ENCODE results near the gene UBE3D.

Gene UBE3D, protein sequence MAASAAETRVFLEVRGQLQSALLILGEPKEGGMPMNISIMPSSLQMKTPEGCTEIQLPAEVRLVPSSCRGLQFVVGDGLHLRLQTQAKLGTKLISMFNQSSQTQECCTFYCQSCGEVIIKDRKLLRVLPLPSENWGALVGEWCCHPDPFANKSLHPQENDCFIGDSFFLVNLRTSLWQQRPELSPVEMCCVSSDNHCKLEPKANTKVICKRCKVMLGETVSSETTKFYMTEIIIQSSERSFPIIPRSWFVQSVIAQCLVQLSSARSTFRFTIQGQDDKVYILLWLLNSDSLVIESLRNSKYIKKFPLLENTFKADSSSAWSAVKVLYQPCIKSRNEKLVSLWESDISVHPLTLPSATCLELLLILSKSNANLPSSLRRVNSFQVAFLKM

DNA sequence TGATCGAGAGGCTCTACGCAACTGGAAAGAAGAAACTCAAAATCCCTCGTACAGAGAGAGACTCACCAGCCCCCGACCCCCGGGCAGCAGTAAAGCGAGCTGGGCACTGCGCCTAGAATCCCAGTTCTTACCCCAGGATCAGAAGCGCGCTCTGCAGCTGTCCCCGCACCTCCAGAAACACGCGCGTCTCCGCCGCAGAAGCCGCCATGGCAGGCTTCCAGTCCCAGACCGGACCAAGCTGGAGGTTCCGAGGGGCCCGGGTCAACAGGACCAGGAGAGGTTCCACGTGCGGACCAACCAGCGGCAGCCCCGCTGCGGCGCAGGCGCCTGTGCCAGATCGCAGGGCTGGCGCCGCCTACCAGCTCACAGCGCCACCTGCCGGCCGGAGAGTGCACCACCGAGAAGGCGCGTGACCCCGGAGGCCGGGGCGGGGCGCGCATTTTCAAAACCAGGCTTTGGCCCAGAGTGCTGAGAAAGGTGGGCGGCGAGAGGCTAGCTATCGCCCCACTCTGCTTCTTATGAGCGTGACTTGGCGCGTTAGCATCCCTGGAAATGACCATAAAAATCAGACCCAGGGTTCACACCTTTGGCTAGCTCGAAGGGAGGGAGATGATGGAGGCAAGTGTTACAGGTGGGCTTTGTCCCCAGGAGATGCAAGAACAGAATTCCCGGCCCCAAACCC lies at the start of gene UBE3D:
UBE3D (minus strand) TSS at position 331 of the 682 bp plus-strand sequence; CDS start at position 208, 123 bp downstream.
- ChIA-PET POLR2A (interaction anchor here (0.7 to 1.7 kb wide), 13 partner anchors 12 to 922 kb away, joined by 3 to 11 read pairs (median 4); partner anchors contain the start of genes CYB5R4, PGM3, PRSS35 and RWDD2A), CTCF (interaction anchor here (0.5 to 8.8 kb wide), 86 partner anchors 8 to 1316 kb away, joined by 3 to 240 read pairs (median 4); partner anchors contain the start of genes IBTK, PGM3, PRSS35 and RWDD2A)
- peak within 1 kb of the TSS; percentile 54; the same call in 1 of the 2 replicates for H3K27ac ChIP-seq (ENCODE audit: extremely low read depth, low read depth, low read length)
- peaks cover 5% of the 10 kb centered on the region; the same call in 1 of the 2 replicates for H3K4me1 ChIP-seq (ENCODE audit: control insufficient read depth, insufficient read depth, low read length)
- H3K4me3 ChIP-seq (ENCODE audit: low read depth, low read length), result peak within 1 kb of the TSS; percentile 75
- peaks cover 0 to 13% of the 10 kb centered on the region in 2 experiments; a peak in 1 of 3 replicates for H3K36me3 ChIP-seq (ENCODE audit: control insufficient read depth in 2 of 2, insufficient read depth in 1 of 2, low read length in 2 of 2)
- H3K9me3 ChIP-seq (ENCODE audit: control insufficient read depth, insufficient read depth, low read depth, low read length), result no peaks in the 10 kb centered on the region
- TF ChIP-seq KLF8 (tag by site-specific recombination; IDR thresholded peaks at IDR 0.05) (peak; percentile 50; the same call in 1 of the 2 replicates), ZNF660 (tag by site-specific recombination; IDR thresholded peaks at IDR 0.05) (peak; percentile 74), ZNF658 (tag by site-specific recombination; IDR thresholded peaks at IDR 0.05) (no peak), IKZF3 (tag by site-specific recombination; IDR thresholded peaks at IDR 0.05) (no peak), OVOL3 (tag by site-specific recombination; IDR thresholded peaks at IDR 0.05) (no peak), ZNF473 (tag by site-specific recombination; IDR thresholded peaks at IDR 0.05) (no peak), SP2 (tag by site-specific recombination; IDR thresholded peaks at IDR 0.05) (peak; percentile 78), WT1 (tag by site-specific recombination; IDR thresholded peaks at IDR 0.05) (no peak), OSR2 (tag by site-specific recombination; IDR thresholded peaks at IDR 0.05) (no peak), HOXD13 (CRISPR knock-in tag; IDR thresholded peaks at IDR 0.05; ENCODE audit: borderline replicate concordance) (no peak), ZEB2 (tag by site-specific recombination; IDR thresholded peaks at IDR 0.05) (peak; percentile 67), SALL2 (tag by site-specific recombination; IDR thresholded peaks at IDR 0.05; ENCODE audit: borderline replicate concordance) (no peak), ZNF174 (tag by site-specific recombination; IDR thresholded peaks at IDR 0.05) (no peak), SP3 (tag by site-specific recombination; IDR thresholded peaks at IDR 0.05) (peak; percentile 76), KLF1 (tag by site-specific recombination; IDR thresholded peaks at IDR 0.05) (peak; percentile 69), HOXC10 (CRISPR knock-in tag; IDR thresholded peaks at IDR 0.05) (no peak), ZNF626 (tag by site-specific recombination; IDR thresholded peaks at IDR 0.05) (no peak), SCRT2 (tag by site-specific recombination; IDR thresholded peaks at IDR 0.05) (peak; percentile 99), ZNF10 (tag by site-specific recombination; IDR thresholded peaks at IDR 0.05) (no peak; the same call in 1 of the 2 replicates), SP7 (tag by site-specific recombination; IDR thresholded peaks at IDR 0.05) (peak; percentile 75; the same call in 1 of the 2 replicates), ZNF184 (tag by site-specific recombination; IDR thresholded peaks at IDR 0.05) (no peak), ZNF558 (tag by site-specific recombination; IDR thresholded peaks at IDR 0.05) (no peak)
- TF ChIP-seq, protein P1, sequence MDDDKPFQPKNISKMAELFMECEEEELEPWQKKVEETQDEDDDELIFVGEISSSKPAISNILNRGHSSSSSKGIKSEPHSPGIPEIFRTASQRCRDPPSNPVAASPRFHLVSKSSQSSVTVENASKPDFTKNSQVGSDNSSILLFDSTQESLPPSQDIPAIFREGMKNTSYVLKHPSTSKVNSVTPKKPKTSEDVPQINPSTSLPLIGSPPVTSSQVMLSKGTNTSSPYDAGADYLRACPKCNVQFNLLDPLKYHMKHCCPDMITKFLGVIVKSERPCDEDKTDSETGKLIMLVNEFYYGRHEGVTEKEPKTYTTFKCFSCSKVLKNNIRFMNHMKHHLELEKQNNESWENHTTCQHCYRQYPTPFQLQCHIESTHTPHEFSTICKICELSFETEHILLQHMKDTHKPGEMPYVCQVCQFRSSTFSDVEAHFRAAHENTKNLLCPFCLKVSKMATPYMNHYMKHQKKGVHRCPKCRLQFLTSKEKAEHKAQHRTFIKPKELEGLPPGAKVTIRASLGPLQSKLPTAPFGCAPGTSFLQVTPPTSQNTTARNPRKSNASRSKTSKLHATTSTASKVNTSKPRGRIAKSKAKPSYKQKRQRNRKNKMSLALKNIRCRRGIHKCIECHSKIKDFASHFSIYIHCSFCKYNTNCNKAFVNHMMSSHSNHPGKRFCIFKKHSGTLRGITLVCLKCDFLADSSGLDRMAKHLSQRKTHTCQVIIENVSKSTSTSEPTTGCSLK (tag by site-specific recombination; IDR thresholded peaks at IDR 0.05), result no peak
- TF ChIP-seq, protein P2, sequence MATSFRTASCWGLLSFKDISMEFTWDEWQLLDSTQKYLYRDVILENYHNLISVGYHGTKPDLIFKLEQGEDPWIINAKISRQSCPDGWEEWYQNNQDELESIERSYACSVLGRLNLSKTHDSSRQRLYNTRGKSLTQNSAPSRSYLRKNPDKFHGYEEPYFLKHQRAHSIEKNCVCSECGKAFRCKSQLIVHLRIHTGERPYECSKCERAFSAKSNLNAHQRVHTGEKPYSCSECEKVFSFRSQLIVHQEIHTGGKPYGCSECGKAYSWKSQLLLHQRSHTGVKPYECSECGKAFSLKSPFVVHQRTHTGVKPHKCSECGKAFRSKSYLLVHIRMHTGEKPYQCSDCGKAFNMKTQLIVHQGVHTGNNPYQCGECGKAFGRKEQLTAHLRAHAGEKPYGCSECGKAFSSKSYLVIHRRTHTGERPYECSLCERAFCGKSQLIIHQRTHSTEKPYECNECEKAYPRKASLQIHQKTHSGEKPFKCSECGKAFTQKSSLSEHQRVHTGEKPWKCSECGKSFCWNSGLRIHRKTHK (tag by site-specific recombination; IDR thresholded peaks at IDR 0.05), result no peak
- TF ChIP-seq, protein P3, sequence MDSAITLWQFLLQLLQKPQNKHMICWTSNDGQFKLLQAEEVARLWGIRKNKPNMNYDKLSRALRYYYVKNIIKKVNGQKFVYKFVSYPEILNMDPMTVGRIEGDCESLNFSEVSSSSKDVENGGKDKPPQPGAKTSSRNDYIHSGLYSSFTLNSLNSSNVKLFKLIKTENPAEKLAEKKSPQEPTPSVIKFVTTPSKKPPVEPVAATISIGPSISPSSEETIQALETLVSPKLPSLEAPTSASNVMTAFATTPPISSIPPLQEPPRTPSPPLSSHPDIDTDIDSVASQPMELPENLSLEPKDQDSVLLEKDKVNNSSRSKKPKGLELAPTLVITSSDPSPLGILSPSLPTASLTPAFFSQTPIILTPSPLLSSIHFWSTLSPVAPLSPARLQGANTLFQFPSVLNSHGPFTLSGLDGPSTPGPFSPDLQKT (IDR thresholded peaks at IDR 0.05; ENCODE audit: borderline replicate concordance, low read depth, low read length), result no peak
- TF ChIP-seq, protein P4, sequence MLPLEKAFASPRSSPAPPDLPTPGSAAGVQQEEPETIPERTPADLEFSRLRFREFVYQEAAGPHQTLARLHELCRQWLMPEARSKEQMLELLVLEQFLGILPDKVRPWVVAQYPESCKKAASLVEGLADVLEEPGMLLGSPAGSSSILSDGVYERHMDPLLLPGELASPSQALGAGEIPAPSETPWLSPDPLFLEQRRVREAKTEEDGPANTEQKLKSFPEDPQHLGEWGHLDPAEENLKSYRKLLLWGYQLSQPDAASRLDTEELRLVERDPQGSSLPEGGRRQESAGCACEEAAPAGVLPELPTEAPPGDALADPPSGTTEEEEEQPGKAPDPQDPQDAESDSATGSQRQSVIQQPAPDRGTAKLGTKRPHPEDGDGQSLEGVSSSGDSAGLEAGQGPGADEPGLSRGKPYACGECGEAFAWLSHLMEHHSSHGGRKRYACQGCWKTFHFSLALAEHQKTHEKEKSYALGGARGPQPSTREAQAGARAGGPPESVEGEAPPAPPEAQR (tag by site-specific recombination; IDR thresholded peaks at IDR 0.05), result no peak
- TF ChIP-seq, protein P5, sequence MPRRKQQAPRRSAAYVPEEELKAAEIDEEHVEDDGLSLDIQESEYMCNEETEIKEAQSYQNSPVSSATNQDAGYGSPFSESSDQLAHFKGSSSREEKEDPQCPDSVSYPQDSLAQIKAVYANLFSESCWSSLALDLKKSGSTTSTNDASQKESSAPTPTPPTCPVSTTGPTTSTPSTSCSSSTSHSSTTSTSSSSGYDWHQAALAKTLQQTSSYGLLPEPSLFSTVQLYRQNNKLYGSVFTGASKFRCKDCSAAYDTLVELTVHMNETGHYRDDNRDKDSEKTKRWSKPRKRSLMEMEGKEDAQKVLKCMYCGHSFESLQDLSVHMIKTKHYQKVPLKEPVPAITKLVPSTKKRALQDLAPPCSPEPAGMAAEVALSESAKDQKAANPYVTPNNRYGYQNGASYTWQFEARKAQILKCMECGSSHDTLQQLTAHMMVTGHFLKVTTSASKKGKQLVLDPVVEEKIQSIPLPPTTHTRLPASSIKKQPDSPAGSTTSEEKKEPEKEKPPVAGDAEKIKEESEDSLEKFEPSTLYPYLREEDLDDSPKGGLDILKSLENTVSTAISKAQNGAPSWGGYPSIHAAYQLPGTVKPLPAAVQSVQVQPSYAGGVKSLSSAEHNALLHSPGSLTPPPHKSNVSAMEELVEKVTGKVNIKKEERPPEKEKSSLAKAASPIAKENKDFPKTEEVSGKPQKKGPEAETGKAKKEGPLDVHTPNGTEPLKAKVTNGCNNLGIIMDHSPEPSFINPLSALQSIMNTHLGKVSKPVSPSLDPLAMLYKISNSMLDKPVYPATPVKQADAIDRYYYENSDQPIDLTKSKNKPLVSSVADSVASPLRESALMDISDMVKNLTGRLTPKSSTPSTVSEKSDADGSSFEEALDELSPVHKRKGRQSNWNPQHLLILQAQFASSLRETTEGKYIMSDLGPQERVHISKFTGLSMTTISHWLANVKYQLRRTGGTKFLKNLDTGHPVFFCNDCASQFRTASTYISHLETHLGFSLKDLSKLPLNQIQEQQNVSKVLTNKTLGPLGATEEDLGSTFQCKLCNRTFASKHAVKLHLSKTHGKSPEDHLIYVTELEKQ (tag by site-specific recombination; IDR thresholded peaks at IDR 0.05; ENCODE audit: borderline replicate concordance), result peak; percentile 12; the same call in 1 of the 2 replicates

Data from HEK293 (cell line).